Effector memory CD8-positive, alpha-beta T cell (primary cell): Measurements from ENCODE around the gene CLEC2A.
A peak's percentile ranks its signal among the peaks of the same experiment; 100 is the strongest.

Experiments used
- ATAC-seq: fragments of 150-1000 bp; cut with Tn5 transposase; replicated peaks from 2 replicates; pipeline ENCODE4 v1.10.0; 2021; ENCODE audit warnings: mild to moderate bottlenecking, moderate library complexity
- DNase-seq, 3 experiments: peaks; one replicate each; pipeline ENCODE4 v3.0.0; 2021
- H3K27ac Mint-ChIP-seq, 2 donors: one replicate each; pipeline ENCODE4 v1.8.0; 2022; ENCODE audit warnings: mild to moderate bottlenecking in 2 of 2, mixed read lengths in 2 of 2, moderate library complexity in 2 of 2
- H3K27me3 Mint-ChIP-seq, 2 donors: one replicate each; pipeline ENCODE4 v1.8.0; 2022; ENCODE audit warnings: mixed read lengths in 2 of 2
- H3K36me3 Mint-ChIP-seq: one replicate; pipeline ENCODE4 v1.8.0; 2022; ENCODE audit warnings: mild to moderate bottlenecking, moderate library complexity, mixed read lengths; ENCODE audit not compliant: insufficient read depth
- H3K4me1 Mint-ChIP-seq, 2 donors: one replicate each; pipeline ENCODE4 v1.8.0; 2022; ENCODE audit warnings: low read depth in 2 of 2, mixed read lengths in 2 of 2
- H3K4me3 Mint-ChIP-seq, 2 donors: one replicate each; pipeline ENCODE4 v1.8.0; 2022; ENCODE audit warnings: mild to moderate bottlenecking in 2 of 2, mixed read lengths in 2 of 2, moderate library complexity in 2 of 2
- H3K9me3 Mint-ChIP-seq, 2 donors: one replicate each; pipeline ENCODE4 v1.8.0; 2022; ENCODE audit warnings: mixed read lengths in 2 of 2

Gene CLEC2A

DNA sequence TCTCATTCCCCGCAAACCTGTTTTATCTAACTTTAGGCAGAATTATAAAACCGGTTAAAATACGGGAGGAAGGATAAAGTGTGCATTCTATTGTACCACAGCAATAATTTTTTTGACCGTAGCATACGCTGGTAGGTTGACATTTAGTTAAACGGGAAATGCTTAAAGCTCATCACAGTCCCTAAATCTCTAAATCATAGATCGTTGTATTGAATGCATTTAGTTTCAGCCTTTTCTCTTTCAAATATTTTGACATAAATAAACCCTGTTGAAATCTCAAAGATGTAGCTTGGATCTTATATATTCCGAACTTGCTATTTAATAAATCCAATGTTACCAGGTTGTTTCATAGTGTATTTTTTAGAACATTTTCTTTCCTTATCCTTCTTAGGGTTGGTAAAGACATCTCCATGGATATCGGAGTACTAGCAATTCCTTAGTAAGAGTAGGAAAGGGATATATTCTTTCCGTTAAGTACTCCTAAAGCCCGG lies 63.8 kb downstream of the CLEC2A start:
- Mint-ChIP-seq H3K4me1 (peaks cover 16 to 41% of the 10 kb centered on the region in 2 donors), H3K36me3 (peaks cover 30% of the 10 kb centered on the region), H3K9me3 (peaks cover 5% of the 10 kb centered on the region in 2 donors), H3K27me3 (no peaks in the 10 kb centered on the region), H3K4me3 (peak overlapping the region; percentile 83 to 99), H3K27ac (peak overlapping the region; percentile 95 to 100)
- DNase-seq (no peak), ATAC-seq (no peak)

DNA sequence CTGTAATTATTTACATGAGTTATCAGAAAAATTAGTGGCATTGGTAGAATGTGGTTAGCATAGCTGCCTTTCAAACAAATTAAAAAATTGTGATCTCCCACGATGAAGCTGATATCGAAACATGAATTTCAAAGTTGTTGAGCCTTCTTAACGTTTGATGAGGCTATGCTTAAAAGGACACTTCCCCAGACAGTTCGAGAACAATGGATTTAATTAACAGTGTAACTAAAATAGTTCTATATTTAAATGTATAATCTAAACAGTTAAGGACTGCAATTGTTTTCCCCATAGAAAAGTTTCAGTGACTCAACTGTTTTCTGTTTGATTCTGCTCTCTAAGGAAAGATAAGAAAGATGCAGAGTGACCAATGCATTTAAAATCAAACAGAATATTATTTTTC lies 64.6 kb downstream of the CLEC2A start:
- Mint-ChIP-seq H3K27ac (peak overlapping the region; percentile 90 to 95), H3K9me3 (peaks cover 5 to 13% of the 10 kb centered on the region in 2 donors), H3K27me3 (no peaks in the 10 kb centered on the region), H3K4me3 (peak overlapping the region; percentile 83 to 99), H3K36me3 (peaks cover 38% of the 10 kb centered on the region), H3K4me1 (peaks cover 24 to 49% of the 10 kb centered on the region in 2 donors)
- DNase-seq (no peak), ATAC-seq (no peak)

DNA sequence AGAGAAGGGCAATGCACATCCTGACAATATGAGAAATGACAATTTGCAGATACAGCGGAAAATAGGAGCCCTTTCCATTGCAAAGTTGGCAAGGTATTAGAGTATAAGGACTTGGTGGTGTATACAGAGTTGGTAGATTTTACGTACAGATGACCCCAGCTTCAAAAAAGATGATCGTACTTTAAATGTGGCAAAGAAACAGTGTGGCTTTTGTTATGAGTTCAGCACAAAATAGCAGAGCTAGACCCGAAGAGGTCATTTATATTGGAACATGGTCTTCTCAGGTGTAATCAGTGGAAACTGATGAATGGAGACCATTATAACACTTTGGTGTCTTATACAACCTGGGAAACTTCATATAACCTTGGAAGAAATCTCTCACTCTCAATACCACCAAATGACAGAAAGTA lies 65.3 kb downstream of the CLEC2A start:
- peaks cover 25 to 51% of the 10 kb centered on the region in 2 donors for H3K4me1 Mint-ChIP-seq

DNA sequence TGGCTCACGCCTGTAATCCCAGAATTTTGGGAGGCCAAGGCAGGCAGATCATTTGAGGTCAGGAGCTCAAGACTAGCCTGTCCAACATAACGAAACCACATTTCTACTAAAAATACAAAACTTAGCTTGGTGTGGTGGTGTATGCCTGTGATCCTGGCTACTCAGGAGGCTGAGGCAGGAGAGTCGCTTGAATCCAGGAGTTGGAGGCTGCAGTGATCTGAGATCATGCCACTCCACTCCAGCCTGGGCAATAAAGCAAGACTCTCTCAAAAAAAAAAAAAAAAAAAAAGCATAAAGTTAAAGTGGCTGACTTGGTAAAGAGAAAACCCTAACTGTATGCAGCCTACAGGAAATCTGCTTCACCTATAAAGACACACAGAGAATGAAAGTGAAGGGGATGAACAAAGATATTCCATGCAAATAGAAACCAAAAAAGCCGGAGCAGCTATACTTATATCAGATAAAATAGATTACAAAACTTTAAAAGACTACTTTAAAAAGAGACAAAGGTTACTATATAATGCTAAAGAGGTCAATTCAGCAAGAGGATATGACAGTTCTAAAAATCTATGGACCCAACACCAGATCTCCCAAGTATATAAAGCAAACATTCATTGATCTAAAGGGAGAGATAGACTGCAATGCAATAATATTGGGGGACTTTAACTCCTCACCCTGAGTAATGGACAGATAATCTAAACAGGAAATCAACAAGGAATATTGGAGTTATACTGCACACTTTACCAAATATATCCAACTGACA lies 67.1 kb downstream of the CLEC2A start:
- Mint-ChIP-seq H3K36me3 (peaks cover 52% of the 10 kb centered on the region), H3K4me1 (peaks cover 31 to 48% of the 10 kb centered on the region in 2 donors), H3K9me3 (peaks cover 5 to 14% of the 10 kb centered on the region in 2 donors), H3K4me3 (peak overlapping the region; percentile 83 to 99), H3K27me3 (no peaks in the 10 kb centered on the region), H3K27ac (peak overlapping the region; percentile 90 to 95)
- DNase-seq: no peak
- peak; percentile 17 for ATAC-seq

More for the DNA sequence above, 65.3 kb downstream of the CLEC2A start:
- Mint-ChIP-seq H3K27ac (peak overlapping the region; percentile 90 to 95), H3K9me3 (peaks cover 5 to 14% of the 10 kb centered on the region in 2 donors), H3K27me3 (no peaks in the 10 kb centered on the region), H3K4me3 (peak overlapping the region; percentile 83 to 99), H3K36me3 (peaks cover 39% of the 10 kb centered on the region)
- ATAC-seq (no peak), DNase-seq (no peak)
